GM19324 (cell line): ENCODE data around the gene ELAVL1.
A peak's percentile ranks its signal among the peaks of the same experiment; 100 is the strongest.
"Not testable (repeated sequence)": the region's sequence is repeated elsewhere in the genome, so short reads cannot be mapped to it uniquely, and the experiment has no call there.

Source experiments
- ATAC-seq: cut with Tn5 transposase; IDR thresholded peaks from one replicate; pipeline ENCODE4 v1.9.1; 2021; ENCODE audit warnings: mild to moderate bottlenecking, moderate library complexity; ENCODE audit not compliant: unreplicated experiment, low FRiP score

ELAVL1 gene

DNA sequence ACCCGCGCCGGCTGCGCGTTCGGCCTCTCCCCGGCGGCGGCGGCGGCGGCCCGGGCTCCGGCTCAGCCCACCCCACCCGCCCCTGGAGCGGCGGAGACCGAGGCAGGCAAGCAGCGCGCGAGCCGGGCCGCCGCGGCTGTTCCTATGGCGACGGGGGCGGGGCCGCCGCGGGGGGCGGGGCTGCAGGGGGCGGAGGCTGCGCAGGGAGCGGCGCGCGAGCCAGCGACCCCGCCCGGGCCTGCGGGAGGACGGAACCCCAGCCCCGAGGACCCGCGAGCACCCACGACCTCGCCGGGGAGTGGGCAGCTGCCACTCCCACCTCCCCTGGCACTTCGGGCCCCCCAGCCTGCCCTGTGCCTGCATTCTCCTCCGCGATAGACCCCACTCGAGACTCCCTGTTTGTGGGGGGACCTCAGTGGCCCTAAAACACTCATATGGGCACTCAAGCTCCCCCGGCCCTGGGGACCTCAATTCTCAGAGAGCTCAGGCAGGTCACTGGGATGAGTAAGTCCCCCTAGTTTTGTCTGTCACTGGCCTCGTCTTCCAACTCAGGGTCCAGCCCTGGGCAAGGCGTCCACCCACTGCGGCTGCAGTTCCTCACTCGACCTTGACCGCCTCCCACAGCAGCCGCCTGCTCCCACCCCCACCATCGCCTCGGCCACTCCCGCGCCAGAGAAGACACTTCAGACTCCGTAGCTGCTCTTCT is 79.3 kb downstream of the ELAVL1 start, which contains the start of gene CTXN1:
TSS of gene CTXN1 (minus strand) at position 115 of the 706 bp plus-strand sequence. CDS start 597 bp downstream, outside the sequence.
- no peak for ATAC-seq

- no peak for ATAC-seq
These were observed 80.1 kb downstream of the ELAVL1 start for GRCh38 chr19:7925171-7925851.

DNA sequence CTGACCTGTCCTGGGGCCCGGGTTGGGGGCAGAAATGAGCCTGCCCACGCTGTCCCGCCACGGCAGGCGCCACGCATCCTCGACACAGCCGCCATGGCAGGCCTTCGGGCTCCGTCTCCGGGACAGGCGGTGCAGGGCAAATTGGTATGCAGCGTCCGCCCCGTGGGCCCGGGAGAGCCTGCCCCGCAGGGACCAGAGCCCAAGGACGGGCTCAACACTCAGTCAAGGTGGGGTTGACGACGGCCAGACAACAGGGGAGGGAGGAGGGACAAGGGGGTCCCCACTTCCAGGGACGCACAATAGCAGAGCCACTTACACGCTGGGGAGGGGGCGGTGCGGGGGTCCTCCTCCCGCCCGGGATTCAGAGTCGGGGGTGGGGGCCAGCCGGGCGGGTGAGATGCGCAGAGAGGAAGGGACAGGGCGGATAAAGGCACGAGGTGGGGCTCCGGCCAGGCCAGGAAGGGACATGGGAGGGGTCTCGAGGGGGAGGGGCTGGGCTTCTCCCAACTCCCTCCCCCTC is 80.7 kb downstream of the ELAVL1 start:
- no peak for ATAC-seq

- no peak for ATAC-seq
These were observed 81.2 kb downstream of the ELAVL1 start for GRCh38 chr19:7924241-7924640.

DNA sequence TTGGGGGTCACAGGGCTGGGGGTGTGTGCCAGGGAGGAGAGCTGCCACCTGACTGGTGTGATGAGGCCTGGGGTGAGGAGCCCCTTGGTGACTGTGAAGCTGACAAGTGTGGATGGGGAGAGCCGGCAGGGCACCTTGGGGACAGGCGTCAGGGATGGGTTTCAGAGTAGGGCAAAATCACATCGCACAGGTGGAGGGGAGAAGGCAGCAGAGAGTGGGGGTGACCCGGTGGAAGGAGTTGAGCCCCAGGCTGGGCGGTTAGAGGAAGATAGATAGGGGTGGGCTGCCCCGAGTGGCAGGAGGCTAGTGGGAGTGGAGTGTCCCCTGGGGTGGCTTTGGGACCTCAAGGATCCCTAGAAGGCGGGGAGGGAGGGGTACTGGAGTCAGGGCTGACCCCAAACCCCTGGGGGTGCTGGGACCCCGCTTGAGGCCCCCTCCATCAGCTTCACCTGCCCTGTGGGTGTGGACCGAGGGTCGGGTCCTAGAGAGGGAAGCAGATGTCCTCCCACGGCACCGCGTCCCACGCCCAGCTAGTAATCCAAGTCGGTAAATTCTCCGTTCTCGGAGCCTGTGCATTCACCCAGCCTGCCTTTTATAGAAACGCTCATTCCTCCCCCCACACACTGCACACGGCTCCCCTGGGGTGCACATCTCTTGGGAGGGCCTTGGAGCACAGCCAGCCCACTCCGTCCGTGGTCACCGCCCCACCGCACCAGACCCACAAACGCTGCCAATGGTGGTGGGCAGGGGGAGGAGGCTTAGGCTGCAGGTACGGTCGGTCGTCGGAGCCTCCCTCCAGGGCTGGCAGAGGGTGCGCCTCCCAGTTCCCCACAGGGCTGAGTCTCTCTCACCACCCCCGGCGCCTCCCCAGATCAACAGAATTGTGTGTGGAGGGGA is 81.9 kb downstream of the ELAVL1 start:
- ATAC-seq, result no peak

GRCh38 chr19:7922836-7923195 is 82.6 kb downstream of the ELAVL1 start:
- ATAC-seq, result no peak

GRCh38 chr19:7921967-7922835 is 83.2 kb downstream of the ELAVL1 start:
- no peak for ATAC-seq

DNA sequence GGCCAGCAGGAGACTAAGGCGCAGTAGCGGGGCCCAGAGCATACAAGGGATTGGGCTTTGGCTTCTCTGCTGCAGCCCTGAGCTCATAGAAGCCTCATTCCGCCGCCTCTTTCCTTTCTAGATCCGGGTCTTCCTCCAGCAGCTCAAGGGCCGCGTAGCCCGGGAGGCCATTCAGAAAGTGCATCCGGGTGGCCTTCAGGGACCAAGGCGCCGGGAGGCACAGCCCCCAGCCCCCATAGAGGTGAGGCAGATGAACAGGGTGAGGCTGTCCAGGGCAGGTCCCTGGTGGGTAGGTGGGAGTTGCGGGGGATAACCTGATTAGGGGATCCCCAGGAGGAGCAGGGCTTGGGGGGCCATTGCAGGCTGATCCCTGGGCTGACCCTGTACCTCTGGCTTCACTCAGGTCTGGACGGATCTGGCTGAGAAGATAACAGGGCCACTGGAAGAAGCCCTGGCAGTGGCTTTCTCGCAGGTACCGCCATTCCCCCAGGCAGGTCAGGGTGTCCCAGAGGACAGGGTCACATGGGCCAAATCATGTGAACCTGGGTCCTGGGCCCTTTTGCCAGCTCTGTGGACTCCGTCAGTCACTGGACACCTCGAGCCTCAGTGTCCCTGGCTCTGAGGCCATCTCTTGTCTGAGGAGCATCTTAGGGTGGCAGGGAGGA is 84.0 kb downstream of the ELAVL1 start:
- ATAC-seq, result no peak

- peak; percentile 56 for ATAC-seq
These were observed 84.7 kb downstream of the ELAVL1 start for GRCh38 chr19:7920519-7921301.

GRCh38 chr19:7919610-7920518 is 85.6 kb downstream of the ELAVL1 start, which contains the start of gene SNAPC2:
Gene SNAPC2 (plus strand): TSS chr19:7920338. CDS start chr19:7920367, 29 bp downstream.
- peak; percentile 74 for ATAC-seq

DNA sequence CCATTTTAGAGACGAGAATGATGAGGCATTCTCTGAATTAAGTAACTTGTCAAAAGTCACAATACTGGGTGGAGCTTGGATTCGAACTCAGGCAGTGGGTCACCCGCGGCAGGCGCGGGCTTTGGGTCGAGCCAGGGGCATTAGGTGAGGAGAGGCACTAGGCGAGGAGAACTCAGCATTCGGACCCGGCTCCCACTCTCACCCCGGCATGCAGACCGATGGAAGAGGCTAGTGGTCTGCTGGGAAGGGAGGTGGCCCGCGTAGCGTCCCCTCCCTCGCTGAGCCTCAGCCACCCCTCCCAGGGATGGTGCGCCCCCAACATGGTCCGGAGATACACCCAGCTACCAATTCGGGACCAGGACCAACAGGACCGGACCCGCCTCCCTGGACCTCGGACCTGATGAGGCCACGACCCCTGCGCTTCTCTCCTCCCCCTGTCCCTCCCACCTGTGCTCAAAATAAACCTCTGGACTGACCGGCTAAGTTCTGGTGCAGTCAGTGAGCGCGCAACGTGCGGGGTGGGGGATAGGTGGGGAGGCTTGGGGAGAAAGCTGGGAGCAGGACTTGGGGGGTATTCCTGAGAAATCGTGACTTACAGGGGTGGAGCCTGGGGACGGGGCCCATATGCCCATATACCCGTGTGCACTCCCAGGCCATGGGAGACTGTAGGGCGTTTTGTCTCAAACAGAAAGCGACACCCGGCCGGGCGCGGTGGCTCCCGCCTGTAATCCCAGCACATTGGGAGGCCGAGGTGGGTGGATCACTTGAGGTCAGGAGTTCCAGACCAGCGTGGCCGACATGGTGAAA is 86.6 kb downstream of the ELAVL1 start:
- ATAC-seq, result no peak

DNA sequence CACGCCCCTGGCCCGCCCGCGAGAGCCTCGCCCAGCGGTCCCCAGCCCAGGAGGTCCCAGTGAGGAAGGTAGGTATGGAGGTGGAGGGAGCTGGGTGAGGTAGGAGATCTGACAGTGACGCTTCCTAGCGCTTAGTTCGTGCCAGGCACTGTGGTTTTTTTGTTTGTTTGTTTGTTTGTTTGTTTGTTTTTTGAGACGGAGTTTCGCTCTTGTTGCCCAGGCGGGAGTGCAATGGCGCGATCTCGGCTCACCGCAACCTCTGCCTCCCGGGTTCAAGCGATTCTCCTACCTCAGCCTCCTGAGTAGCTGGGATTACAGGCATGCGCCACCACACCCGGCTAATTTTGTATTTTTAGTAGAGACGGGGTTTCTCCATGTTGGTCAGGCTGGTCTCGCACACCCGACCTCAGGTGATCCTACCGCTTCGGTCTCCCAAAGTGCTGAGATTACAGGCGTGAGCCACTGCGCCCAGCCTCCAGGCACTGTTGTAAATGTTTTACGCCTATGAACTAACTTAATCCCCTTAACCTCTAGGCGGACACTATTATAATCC is 87.3 kb downstream of the ELAVL1 start:
- not testable (repeated sequence) for ATAC-seq

DNA sequence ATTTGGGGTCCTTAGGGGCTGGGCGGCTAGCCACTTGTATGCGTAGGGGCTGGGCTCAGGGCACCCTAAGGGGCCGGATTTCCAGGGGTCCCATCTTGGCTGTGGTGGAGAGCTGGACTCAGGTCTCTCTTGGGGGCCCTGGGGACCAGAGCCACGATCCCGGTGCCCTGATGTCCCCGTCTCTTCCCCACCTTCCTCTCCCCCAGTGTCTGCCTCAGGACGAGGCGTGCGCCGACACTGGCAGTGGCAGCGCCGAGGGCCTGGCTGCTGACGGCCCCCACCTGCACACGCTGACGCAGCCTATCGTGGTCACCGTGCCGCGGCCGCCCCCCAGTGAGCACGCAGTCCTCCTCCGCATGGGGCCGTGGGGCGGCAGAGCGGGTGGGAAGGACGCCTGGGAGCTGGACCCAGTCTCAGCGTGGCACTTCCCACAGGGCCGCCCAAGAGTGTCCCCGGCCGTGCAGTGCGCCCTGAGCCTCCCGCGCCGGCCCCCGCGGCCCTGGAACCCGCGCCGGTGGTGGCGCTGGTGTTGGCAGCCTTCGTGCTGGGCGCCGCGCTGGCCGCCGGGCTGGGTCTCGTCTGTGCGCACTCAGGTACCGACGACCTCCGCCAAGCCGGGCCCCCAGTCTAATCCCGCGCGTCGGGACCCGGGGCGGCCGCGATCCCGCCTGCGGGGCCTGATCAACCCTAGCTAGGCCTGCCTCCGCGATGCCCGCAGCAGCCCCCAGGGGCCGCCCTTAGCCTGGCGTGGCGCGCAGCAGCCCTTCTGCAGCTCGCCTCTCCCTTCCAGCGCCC is 88.0 kb downstream of the ELAVL1 start:
- ATAC-seq, result no peak

- no peak for ATAC-seq
These were observed 88.5 kb downstream of the ELAVL1 start for GRCh38 chr19:7916955-7917266.

DNA sequence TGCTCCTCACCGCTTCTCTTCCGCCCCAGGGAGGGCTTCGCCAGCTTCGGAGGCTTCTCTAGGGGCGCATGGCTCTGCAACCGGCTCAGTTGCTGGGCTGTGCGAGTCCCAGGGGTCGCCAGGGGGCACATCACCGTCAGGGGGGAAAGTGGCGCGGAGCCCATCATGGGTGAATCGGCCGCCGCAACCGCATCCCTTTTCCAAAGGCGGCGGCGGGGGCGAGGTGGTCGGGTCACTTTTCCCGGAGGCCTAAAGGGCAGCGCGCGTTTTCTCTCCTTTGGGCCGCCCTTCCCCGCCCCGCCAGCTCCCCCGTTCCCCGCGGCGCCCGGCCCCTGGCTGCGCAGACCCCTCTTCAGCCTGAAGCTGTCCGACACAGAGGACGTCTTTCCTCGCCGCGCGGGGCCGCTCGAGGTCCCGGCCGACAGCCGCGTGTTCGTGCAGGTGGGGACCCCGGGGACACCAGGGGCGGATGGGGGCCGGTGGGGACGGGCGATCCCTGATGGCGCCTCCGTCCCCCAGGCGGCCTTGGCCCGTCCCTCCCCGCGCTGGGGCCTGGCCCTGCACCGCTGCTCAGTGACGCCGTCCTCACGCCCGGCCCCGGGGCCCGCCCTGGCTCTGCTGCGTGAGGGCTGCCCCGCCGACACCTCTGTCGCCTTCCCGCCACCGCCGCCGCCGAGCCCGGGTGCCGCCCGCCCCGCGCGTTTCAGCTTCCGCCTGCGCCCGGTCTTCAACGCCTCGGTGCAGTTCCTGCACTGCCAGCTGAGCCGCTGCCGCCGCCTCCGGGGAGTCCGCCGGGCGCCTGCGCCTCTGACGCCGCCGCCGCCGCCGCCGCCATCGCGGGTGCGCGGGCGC is 89.1 kb downstream of the ELAVL1 start:
- ATAC-seq, result no peak
